ENCODE results near the gene GSDMA.

DNA sequence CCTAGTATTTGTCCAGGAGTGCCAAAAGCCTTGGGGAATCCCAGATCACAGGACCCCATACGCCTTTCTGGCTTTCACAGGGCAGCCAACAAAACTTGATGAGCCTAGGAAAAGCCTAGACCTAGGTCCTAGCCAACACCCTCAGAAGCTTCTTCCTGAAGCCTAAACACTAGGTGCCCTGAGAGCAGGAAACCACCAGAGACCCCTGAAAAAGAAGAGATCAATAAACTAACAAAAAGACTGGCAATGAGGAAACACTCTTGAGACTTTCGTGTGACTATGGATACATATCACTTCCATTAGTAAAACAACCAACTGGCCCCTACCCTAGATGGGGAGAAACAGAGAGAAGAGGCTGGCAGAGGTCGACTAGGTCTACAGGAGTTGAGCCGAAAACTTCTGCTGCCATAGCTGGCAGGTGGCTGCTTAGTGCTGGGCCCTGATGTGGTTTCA is 36.6 kb upstream of the GSDMA start:
- TF ChIP-seq, protein P1, sequence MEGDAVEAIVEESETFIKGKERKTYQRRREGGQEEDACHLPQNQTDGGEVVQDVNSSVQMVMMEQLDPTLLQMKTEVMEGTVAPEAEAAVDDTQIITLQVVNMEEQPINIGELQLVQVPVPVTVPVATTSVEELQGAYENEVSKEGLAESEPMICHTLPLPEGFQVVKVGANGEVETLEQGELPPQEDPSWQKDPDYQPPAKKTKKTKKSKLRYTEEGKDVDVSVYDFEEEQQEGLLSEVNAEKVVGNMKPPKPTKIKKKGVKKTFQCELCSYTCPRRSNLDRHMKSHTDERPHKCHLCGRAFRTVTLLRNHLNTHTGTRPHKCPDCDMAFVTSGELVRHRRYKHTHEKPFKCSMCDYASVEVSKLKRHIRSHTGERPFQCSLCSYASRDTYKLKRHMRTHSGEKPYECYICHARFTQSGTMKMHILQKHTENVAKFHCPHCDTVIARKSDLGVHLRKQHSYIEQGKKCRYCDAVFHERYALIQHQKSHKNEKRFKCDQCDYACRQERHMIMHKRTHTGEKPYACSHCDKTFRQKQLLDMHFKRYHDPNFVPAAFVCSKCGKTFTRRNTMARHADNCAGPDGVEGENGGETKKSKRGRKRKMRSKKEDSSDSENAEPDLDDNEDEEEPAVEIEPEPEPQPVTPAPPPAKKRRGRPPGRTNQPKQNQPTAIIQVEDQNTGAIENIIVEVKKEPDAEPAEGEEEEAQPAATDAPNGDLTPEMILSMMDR (conservative IDR thresholded peaks at IDR 0.05), result no peak
- no peak for TF ChIP-seq EZH2 (IDR thresholded peaks at IDR 0.05; ENCODE audit: low read depth)

Data from PC-9 (cell line).